Activated CD8-positive, alpha-beta memory T cell treated with anti-CD3 and anti-CD28 coated beads for 1 hour (primary cell): Measurements from ENCODE around the gene PLXDC2.

Source experiments
- DNase-seq, 2 donors: peaks; one replicate each; pipeline ENCODE4 v3.0.0-alpha.2; 2020; ENCODE audit warnings: low read depth in 1 of 2; ENCODE audit errors: extremely low read depth in 1 of 2

PLXDC2 gene

GRCh38 chr10:20254078-20254477 lies 437.8 kb downstream of the PLXDC2 start:
- no peak for DNase-seq

GRCh38 chr10:20254497-20254896 lies 438.3 kb downstream of the PLXDC2 start:
- DNase-seq = no peak

GRCh38 chr10:20256969-20257368 lies 440.7 kb downstream of the PLXDC2 start:
- DNase-seq = no peak

- DNase-seq = no peak
These were observed 441.2 kb downstream of the PLXDC2 start for GRCh38 chr10:20257422-20257821.

- no peak for DNase-seq
These were observed 448.9 kb downstream of the PLXDC2 start for GRCh38 chr10:20265146-20265545.

GRCh38 chr10:20267734-20268133 lies 451.5 kb downstream of the PLXDC2 start:
- no peak for DNase-seq

- DNase-seq = no peak
These were observed 455.3 kb downstream of the PLXDC2 start for GRCh38 chr10:20271490-20271889.

GRCh38 chr10:20272608-20273007 lies 456.4 kb downstream of the PLXDC2 start:
- DNase-seq = no peak

- DNase-seq = no peak
These were observed 458.3 kb downstream of the PLXDC2 start for GRCh38 chr10:20274571-20274970.

GRCh38 chr10:20276127-20276979 lies 460.1 kb downstream of the PLXDC2 start:
- no peak for DNase-seq

GRCh38 chr10:20277820-20278219 lies 461.6 kb downstream of the PLXDC2 start:
- DNase-seq = no peak

GRCh38 chr10:20281579-20281978 lies 465.3 kb downstream of the PLXDC2 start:
- no peak for DNase-seq

- no peak for DNase-seq
These were observed 471.4 kb downstream of the PLXDC2 start for GRCh38 chr10:20287586-20287985.

GRCh38 chr10:20288060-20288459 lies 471.8 kb downstream of the PLXDC2 start:
- DNase-seq = no peak

- no peak for DNase-seq
These were observed 473.0 kb downstream of the PLXDC2 start for GRCh38 chr10:20289070-20289828.

- no peak for DNase-seq
These were observed 482.2 kb downstream of the PLXDC2 start for GRCh38 chr10:20298417-20298816.

GRCh38 chr10:20299034-20299736 lies 483.0 kb downstream of the PLXDC2 start:
- DNase-seq = no peak

- DNase-seq = no peak
These were observed 484.5 kb downstream of the PLXDC2 start for GRCh38 chr10:20300735-20301134.

- DNase-seq = no peak
These were observed 485.8 kb downstream of the PLXDC2 start for GRCh38 chr10:20302033-20302432.

- DNase-seq = no peak
These were observed 487.4 kb downstream of the PLXDC2 start for GRCh38 chr10:20303453-20304152.

GRCh38 chr10:20313665-20314064 lies 497.4 kb downstream of the PLXDC2 start:
- no peak for DNase-seq
